Central memory CD8-positive, alpha-beta T cell (primary cell): ENCODE measurements around the gene ITGB1BP1.

ENCODE experiments used
- ATAC-seq: fragments of 150-1000 bp; cut with Tn5 transposase; replicated peaks from 2 replicates; pipeline ENCODE4 v1.10.0; 2022; ENCODE audit warnings: mild to moderate bottlenecking, moderate FRiP score, moderate number of reproducible peaks; ENCODE audit not compliant: poor library complexity, severe bottlenecking; ENCODE audit errors: extremely low read depth
- DNase-seq, 2 donors: peaks; one replicate each; pipeline ENCODE4 v3.0.0; 2021; ENCODE audit warnings: low spot score in 2 of 2
- H3K27ac Mint-ChIP-seq: one replicate; pipeline ENCODE4 v1.8.0; 2022; ENCODE audit warnings: low read depth, mild to moderate bottlenecking, moderate library complexity, mixed read lengths
- H3K27me3 Mint-ChIP-seq: one replicate; pipeline ENCODE4 v1.8.0; 2022; ENCODE audit warnings: mixed read lengths
- H3K36me3 Mint-ChIP-seq: one replicate; pipeline ENCODE4 v1.8.0; 2022; ENCODE audit warnings: mild to moderate bottlenecking, moderate library complexity, mixed read lengths; ENCODE audit not compliant: insufficient read depth
- H3K4me1 Mint-ChIP-seq: one replicate; pipeline ENCODE4 v1.8.0; 2022; ENCODE audit warnings: mixed read lengths
- H3K4me3 Mint-ChIP-seq: one replicate; pipeline ENCODE4 v1.8.0; 2022; ENCODE audit warnings: mild to moderate bottlenecking, moderate library complexity, mixed read lengths
- H3K9me3 Mint-ChIP-seq: one replicate; pipeline ENCODE4 v1.8.0; 2022; ENCODE audit warnings: mixed read lengths

ITGB1BP1 gene

GRCh38 chr2:9445089-9445488, 21.8 kb upstream of the ITGB1BP1 start:
- peaks cover 48% of the 10 kb centered on the region for H3K36me3 Mint-ChIP-seq
- peaks cover 14% of the 10 kb centered on the region for H3K4me1 Mint-ChIP-seq
- no peak for ATAC-seq
- no peak overlapping the region for H3K27ac Mint-ChIP-seq
- no peak for DNase-seq
- H3K4me3 Mint-ChIP-seq = peak overlapping the region; percentile 46
- H3K9me3 Mint-ChIP-seq = no peaks in the 10 kb centered on the region
- no peaks in the 10 kb centered on the region for H3K27me3 Mint-ChIP-seq

DNA sequence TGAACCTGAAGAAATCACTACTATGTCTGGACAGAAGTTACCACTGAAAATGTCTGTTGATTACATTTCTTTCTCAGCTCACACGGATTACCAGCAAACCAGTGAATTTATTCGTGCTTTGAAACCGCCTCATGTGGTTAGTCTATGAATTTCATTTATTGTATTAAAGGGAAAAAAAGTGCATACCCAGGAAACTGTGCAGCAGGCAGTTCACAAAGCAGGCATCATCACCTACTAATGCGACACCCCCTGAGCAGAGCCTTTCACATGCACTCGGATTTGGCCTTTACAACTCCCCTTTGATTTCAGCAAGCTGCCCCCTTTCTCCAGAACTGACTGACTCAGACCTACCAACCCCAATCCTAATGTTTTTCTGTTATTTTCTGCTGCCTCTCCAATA, 20.2 kb upstream of the ITGB1BP1 start:
- no peak for DNase-seq
- Mint-ChIP-seq H3K27me3 (no peaks in the 10 kb centered on the region), H3K4me3 (no peak overlapping the region), H3K9me3 (no peaks in the 10 kb centered on the region), H3K36me3 (peaks cover 47% of the 10 kb centered on the region), H3K27ac (no peak overlapping the region), H3K4me1 (peaks cover 14% of the 10 kb centered on the region)
- ATAC-seq = no peak

GRCh38 chr2:9441556-9441955, 18.2 kb upstream of the ITGB1BP1 start:
- no peak overlapping the region for H3K27ac Mint-ChIP-seq
- ATAC-seq (no peak), DNase-seq (no peak)
- no peaks in the 10 kb centered on the region for H3K9me3 Mint-ChIP-seq
- peaks cover 51% of the 10 kb centered on the region for H3K36me3 Mint-ChIP-seq
- H3K4me1 Mint-ChIP-seq = peaks cover 14% of the 10 kb centered on the region
- H3K4me3 Mint-ChIP-seq = no peak overlapping the region
- no peaks in the 10 kb centered on the region for H3K27me3 Mint-ChIP-seq

DNA sequence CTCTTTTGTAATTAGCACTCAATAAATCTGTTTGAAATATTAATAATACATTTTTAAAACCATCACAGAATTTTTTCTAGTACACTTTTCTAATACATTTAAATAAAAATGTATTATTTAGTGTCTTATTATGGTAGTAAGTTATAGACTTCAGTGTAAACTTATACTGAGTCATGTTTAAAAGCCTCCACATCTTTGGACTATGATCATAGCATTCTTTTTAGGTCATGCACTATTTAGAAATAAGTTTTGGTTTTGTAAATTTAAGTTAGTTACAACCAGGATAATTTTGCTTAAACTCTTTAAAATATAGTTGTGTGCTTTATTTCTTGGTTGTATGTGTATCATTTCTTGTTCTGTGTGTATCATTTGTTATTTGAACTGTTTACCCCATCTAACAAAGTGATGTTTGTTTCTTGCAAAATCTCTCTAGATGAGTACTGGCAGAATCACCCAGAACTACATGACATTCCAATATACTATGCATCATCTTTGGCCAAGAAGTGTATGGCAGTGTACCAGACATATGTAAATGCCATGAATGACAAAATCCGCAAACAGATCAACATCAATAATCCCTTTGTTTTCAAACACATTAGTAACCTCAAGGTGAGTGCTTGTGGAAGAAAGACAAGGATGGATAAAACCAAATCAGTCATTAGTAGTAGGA, 16.9 kb upstream of the ITGB1BP1 start:
- Mint-ChIP-seq H3K9me3 (no peaks in the 10 kb centered on the region), H3K27ac (no peak overlapping the region), H3K27me3 (no peaks in the 10 kb centered on the region), H3K4me3 (no peak overlapping the region), H3K36me3 (peaks cover 51% of the 10 kb centered on the region), H3K4me1 (peaks cover 8% of the 10 kb centered on the region)
- DNase-seq (no peak), ATAC-seq (no peak)

GRCh38 chr2:9439536-9439935, 16.2 kb upstream of the ITGB1BP1 start:
- no peaks in the 10 kb centered on the region for H3K27me3 Mint-ChIP-seq
- ATAC-seq (no peak), DNase-seq (no peak)
- H3K36me3 Mint-ChIP-seq = peaks cover 54% of the 10 kb centered on the region
- H3K4me3 Mint-ChIP-seq = no peak overlapping the region
- no peaks in the 10 kb centered on the region for H3K9me3 Mint-ChIP-seq
- no peak overlapping the region for H3K27ac Mint-ChIP-seq
- peaks cover 2% of the 10 kb centered on the region for H3K4me1 Mint-ChIP-seq

- Mint-ChIP-seq H3K36me3 (peaks cover 57% of the 10 kb centered on the region), H3K4me3 (no peak overlapping the region), H3K4me1 (no peaks in the 10 kb centered on the region), H3K27me3 (no peaks in the 10 kb centered on the region), H3K27ac (no peak overlapping the region), H3K9me3 (no peaks in the 10 kb centered on the region)
- DNase-seq (no peak), ATAC-seq (no peak)
Observed at GRCh38 chr2:9434489-9434888, 11.2 kb upstream of the ITGB1BP1 start.

DNA sequence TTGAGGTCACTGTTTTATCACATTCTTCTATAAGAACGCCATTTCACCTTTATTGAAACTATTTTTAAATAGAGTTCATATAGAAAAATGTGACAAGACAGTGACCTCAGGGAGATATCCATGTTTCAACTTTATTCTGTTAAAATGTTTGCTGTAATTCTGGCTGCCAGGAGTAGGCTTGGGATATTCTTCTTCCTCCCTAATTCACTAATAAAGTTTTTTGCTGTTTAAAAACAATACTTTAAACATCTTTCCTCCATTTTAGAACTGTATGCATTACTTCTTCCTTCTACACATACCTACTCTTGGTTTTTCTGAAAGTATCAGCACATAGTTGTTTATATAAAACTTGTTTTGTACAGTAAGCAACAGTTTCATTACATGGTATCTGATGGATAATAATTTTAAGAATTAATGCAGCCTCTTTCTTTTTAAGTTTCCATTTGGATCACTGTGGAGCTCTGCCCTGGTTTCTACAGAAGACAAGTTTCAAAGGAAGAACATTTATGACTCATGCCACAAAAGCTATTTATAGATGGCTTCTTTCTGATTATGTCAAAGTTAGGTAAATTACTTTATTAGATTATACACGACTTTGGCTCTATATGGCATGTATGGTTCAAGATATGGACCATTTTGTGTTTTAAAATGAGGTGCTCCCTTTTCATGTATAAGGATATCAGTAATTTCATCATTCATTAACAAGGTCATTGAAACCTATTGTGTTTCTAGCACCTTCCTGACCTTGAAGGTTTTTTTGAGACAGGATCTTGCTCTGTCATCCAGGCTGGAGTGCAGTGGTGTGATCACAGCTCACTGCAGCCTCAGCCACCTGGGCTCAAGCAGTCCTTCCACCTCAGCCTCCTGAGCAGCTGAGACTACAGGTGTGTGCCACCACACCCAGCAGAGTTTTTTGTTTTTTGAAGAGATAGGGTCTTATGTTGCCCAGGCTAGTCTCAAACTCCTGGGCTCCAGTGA, 7.3 kb upstream of the ITGB1BP1 start:
- Mint-ChIP-seq H3K27me3 (no peaks in the 10 kb centered on the region), H3K27ac (no peak overlapping the region), H3K4me3 (no peak overlapping the region), H3K4me1 (no peaks in the 10 kb centered on the region), H3K36me3 (peaks cover 38% of the 10 kb centered on the region), H3K9me3 (no peaks in the 10 kb centered on the region)
- no peak for DNase-seq
- no peak for ATAC-seq

GRCh38 chr2:9428965-9429577, 5.7 kb upstream of the ITGB1BP1 start:
- no peak for ATAC-seq
- Mint-ChIP-seq H3K36me3 (peaks cover 35% of the 10 kb centered on the region), H3K4me1 (no peaks in the 10 kb centered on the region), H3K27ac (no peak overlapping the region), H3K27me3 (no peaks in the 10 kb centered on the region), H3K9me3 (no peaks in the 10 kb centered on the region), H3K4me3 (no peak overlapping the region)
- DNase-seq = no peak

DNA sequence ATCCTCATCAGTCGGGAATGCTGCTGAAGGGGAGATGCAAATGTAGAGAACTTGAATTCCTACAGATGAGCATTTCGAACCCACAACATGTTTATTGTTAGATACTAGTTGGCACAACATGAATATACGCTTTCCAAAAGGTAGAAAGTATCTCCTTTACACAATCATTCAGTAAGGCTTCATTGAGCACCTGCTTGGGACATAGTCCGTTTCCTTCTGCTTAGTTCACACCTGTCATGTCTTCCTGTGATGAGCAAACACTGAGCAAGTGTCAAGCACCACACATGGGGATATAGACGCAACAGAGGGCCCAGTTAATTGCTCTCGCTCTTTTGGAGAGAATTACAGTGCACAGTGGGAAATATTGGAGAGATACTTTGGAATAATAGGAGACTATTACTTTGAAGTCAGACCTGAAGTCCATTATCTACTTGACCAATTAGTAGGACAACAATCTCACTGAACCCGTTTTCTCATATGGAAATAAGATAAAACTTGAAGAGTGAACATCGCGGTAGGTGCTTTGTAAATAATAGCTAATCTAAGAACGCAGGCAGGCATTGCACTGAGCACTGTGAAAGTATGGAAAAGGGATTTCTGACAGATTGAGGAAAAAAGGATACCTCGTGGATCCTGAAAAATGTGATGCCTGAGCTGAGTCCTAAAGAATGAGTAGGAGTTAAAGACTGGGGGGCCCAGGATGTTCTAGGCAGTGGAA, 1.3 kb upstream of the ITGB1BP1 start:
- no peak for ATAC-seq
- Mint-ChIP-seq H3K27me3 (no peaks in the 10 kb centered on the region), H3K27ac (peak overlapping the region; percentile 93)

DNA sequence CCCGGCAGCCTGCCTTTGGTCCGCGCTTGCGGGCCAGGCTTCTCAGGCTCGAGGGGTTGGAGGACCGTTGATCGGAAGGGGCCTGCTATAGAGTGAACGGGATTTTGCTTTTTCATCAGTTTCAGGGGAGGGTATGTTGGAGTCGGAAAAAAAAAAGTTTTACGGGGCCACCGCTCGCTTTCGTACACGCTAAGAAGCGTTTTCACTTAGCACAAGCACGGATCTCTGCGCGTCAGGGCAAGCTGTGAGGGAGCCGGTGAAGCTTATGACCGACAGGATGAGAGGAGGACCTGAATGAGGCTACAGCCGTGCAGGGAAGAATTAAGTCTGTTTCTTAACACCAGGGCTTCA, 569 bp upstream of the ITGB1BP1 start:
- Mint-ChIP-seq H3K4me1 (peaks cover 27% of the 10 kb centered on the region), H3K36me3 (peaks cover 13% of the 10 kb centered on the region), H3K27ac (peak overlapping the region; percentile 93), H3K4me3 (no peak overlapping the region), H3K9me3 (no peaks in the 10 kb centered on the region), H3K27me3 (no peaks in the 10 kb centered on the region)
- ATAC-seq (peak; percentile 37), DNase-seq (peak in 1 of 2 donors; percentile 22)

More for the DNA sequence above, 1.3 kb upstream of the ITGB1BP1 start:
- Mint-ChIP-seq H3K9me3 (no peaks in the 10 kb centered on the region), H3K36me3 (peaks cover 13% of the 10 kb centered on the region), H3K4me3 (no peak overlapping the region), H3K4me1 (peaks cover 25% of the 10 kb centered on the region)
- DNase-seq = no peak

DNA sequence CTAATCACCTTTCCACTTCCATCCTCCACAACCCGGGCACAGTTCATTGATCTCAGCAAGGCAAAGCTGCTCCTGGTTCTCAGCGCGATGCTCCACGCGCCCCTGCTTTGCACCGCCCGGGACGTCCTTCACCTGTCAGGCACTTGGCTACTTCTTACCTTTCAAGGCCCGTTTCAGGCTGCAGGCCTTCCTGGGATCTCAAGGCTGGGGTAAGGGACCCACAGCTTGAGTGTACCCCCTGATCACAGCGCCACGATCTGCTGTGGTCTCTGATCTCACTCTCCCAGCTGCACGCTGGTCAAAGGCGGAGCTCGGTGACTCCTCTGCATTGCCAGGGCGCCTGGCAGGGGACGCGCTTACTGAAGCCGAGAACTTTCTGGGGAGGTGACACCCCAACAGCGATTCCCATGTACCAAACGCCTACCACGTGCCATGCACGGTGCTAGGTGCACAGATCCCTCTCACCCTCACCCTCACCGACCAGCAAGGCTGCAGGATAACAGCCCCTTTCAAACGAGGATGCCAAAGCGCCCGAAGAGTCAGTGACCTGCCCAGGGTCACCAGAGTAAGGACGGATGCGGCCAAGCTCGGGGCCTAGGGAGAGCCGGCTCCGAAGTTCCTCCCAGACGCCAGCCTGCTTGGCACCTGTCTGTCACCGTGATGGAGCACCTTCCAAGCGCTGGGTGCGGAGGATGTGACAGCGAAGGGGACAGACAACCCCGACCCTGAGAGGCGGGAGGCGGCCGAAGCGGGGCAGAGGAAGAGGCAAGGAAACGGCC, 818 bp downstream of the ITGB1BP1 start:
- H3K27me3 Mint-ChIP-seq = no peaks in the 10 kb centered on the region
- H3K36me3 Mint-ChIP-seq = peaks cover 14% of the 10 kb centered on the region
- ATAC-seq (peak; percentile 28), DNase-seq (peak; percentile 18 to 21)
- peaks cover 40% of the 10 kb centered on the region for H3K4me1 Mint-ChIP-seq
- H3K27ac Mint-ChIP-seq = peak overlapping the region; percentile 93
- no peaks in the 10 kb centered on the region for H3K9me3 Mint-ChIP-seq
- H3K4me3 Mint-ChIP-seq = no peak overlapping the region

DNA sequence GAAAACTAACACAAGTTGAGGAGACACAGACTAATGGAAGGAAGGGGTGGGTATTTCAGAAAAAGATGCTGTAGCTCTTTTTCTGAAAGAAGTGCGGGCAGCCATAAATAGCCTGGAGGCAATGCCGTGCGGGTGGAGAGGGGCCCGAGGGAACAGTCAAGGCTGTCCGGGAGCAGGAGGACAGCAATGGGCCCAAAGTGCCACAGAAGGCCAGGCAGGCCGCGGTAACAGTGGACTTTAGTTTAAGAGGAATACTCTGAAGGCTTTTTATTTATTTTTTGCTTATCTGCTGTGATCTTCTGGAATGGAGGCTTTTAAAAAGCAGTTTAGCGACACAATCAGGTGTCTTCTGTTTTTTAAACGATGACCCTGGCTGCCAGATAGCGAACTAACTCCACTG, 2.8 kb downstream of the ITGB1BP1 start:
- no peak for DNase-seq
- Mint-ChIP-seq H3K9me3 (no peaks in the 10 kb centered on the region), H3K36me3 (peaks cover 18% of the 10 kb centered on the region), H3K27ac (no peak overlapping the region), H3K4me1 (peaks cover 54% of the 10 kb centered on the region), H3K27me3 (no peaks in the 10 kb centered on the region), H3K4me3 (peak overlapping the region; percentile 12)
- ATAC-seq = no peak
